Embryonic facial prominence (tissue), 1 donor: Measurements from ENCODE around the gene C17orf78.
"Not testable (repeated sequence)": the region's sequence is repeated elsewhere in the genome, so short reads cannot be mapped to it uniquely, and the experiment has no call there.

ENCODE experiments used
- DNase-seq: peaks from one replicate; pipeline ENCODE4 v3.0.0-alpha.2; 2016; ENCODE audit errors: extremely low spot score

The C17orf78 gene

DNA sequence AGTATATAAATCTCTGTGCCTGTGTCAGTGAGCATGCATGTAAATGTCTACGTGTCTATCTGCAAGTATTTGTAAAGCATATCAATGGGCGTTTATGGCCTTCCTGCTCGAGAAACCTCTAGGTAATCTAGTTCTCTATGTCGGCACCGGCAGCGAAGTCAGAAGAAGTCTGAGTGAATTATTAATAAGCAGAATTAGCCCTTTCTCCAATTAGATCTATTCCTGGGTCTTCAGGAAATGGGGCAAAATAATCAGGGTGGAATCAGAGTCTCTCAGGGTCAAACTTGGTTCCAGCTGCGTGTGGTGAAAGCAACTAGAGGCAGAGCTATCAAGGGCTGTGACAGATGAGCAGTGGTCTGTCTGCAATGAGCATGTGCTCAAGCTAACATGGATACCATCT is at the start of gene C17orf78:
Gene C17orf78 (plus strand): TSS at position 280 of the 400 bp plus-strand sequence. CDS start 108 bp downstream, at position 388.
- DNase-seq, result no peak

DNA sequence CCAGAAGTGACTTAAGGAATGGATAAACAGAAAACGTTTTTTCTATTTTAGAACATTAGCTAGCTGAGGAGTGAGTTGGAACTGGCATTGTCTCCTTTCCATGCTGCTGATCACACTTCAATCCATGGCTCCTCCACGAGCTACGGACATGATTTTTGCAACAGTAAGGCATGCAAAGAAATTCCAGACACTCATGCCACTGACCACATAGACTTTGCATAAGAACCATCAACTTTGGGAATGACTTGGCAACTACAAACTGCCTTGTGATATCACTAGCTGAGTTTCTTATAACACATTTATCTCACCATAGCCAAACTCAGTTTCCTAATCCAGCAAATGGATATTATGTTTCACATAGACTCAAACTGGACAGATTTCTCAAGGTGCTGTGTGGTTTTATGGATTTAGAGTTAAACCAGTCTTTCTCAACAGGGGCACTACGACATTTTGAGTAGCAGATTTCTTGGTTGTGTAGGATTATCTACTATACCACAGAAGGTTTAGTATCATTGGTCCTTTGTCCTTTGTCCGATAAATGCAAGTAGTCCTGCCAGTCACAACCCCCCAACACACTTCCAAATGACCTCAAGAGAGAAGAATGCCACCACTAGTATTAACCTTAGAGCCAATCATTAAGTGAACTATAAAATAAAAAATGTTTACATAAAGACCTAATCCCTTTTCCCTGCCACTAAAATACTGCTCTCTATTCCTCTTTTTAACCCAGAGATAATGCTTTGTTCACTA is 48.3 kb upstream of the C17orf78 start:
- DNase-seq, result no peak

DNA sequence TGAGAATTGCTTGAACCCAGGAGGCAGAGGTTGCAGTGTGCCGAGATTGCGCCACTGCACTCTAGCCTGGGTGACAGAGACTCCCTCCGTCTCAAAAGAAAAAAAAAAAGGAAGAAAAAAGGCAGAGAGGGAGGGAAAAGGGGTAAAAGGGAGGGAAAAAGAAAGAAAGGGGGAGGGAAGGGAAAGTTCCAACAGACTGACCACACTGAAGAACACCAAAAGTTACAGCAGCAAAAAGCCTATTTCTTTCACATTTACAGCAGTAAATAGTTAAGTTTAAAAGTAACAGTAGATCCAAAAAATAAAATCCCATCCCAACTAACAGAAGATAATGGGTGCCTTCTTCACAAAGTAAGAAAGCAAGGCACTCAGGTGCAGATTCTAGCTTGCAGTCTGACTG is 36.9 kb upstream of the C17orf78 start:
- DNase-seq, result no peak

DNA sequence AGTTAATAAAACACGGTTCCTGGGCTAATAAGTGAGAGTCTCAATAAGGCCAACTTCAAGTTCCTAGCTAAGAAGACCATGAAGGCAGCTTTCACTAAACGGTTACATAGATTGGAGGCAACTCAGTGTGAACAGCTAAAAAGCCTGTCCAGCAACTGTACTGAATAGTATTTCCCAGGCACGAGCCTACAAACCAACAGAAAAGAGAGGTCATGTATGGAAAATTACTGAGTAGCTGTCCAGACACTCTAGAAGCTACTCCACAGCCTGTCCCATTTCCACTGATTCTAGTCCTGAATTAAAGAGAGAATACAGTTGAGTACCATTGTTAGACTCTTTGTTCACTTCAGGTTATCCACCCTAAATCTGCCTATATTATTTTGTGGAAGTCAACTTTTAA is 36.5 kb upstream of the C17orf78 start:
- no peak for DNase-seq

DNA sequence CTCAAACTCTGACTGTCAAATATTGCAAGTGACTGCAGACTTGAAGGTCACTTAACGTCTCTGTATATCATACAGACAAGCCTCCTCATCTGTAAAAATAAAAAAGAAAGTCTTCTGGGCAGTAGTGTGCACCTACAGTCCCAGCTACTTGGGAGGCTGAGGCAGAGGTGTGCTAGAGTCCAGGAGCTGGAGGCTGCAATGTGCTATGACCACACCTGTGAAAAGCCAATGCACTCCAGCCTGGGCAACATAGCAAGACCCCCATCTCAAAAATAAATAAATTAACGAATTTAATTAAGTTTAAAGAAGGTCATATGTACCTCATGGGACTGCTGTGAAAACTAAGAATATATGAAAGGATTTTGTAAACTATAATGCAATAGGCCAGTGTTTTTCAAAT is 35.0 kb upstream of the C17orf78 start:
- DNase-seq, result no peak

DNA sequence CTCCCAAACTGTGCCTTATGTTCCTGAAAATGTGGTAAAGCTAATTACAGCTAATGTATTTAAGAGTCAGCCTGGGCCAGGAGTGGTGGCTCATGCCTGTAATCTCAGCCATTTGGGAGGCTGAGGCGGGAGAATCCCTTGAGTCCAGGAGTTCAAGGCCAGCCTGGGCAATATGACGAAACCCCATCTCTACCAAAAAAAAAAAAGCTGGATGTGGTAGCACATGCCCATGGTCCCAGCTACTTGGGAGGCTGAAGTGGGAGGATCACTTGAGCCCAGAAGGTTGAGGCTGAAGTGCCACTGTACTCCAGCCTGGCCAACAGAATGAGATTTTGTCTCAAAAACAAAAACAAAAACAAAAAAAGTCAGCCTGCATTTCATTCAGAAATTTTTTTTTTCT is 33.2 kb upstream of the C17orf78 start:
- DNase-seq, result no peak

DNA sequence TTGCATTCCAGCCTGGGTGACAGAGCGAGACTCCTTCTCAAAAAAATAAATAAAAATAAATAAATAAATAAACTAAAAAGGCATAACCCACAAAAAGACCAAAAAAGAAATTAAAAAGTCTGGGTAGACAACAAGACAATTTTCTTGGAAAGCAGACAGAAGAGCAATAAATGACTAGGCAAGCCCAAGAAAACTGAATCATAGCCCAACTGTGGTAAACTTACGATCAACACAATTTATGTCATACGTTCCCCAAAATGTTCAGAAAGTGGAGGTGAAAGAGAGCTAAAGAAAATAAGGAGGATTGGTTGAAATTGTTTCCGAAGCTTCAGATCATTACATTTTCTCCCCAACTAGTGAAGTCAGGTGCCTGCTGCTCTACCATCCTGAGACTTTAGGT is 31.3 kb upstream of the C17orf78 start:
- DNase-seq, result no peak

DNA sequence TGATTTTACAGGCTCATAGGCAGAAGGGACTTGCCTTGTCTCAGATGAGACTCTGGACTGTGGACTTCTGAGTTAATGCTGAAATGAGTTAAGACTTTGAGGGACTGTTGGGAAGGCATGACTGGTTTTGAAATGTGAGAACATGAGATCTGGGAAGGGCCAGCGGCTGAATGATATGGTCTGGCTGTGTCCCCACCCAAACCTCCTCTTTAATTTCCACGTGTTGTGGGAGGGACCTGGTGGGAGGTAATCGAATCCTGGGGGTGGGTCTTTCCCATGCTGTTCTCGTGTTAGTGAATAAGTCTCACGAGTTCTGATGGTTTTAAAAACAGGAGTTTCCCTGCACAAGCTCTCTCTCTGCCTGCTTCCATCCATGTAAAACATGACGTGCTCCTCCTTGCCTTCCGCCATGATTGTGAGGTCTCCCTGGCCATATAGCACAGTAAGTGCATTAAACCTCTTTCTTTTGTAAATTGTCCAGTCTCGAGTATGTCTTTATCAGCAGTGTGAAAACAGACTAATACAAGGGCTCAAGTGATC is 28.9 kb upstream of the C17orf78 start:
- DNase-seq, result not testable (repeated sequence)

DNA sequence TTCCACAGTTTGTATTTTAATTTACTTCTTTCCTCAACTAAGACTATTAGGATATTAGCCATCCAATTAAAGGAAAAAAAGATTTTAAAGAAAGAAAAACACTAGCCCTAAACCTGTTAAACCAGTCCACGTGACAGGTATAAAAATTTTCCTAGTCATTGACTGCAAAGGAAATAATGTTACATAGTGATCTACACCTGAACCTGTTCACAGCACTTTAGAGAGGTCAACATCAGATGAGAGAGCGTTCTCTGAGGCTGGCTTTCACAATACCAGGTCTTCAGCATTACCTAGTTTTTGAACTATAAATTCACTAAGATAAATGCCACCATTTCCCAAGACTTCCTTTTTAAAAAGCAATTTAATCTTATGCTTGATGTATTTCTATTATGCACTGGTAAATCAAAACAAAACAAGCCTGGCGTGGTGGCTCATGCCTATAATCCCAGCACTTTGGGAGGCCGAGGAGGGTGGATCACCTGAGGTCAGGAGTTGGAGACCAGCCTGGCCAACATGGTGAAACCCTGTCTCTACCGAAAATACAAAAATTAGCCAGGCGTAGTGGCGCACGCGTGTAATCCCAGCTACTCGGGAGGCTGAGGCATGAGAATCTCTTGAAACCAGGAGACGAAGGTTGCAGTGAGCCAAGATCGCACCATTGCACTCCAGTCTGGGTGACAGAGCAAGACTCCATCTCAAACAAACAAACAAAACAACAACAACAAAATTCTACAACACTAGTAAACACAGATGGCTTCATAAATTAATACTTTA is 18.8 kb upstream of the C17orf78 start:
- not testable (repeated sequence) for DNase-seq

DNA sequence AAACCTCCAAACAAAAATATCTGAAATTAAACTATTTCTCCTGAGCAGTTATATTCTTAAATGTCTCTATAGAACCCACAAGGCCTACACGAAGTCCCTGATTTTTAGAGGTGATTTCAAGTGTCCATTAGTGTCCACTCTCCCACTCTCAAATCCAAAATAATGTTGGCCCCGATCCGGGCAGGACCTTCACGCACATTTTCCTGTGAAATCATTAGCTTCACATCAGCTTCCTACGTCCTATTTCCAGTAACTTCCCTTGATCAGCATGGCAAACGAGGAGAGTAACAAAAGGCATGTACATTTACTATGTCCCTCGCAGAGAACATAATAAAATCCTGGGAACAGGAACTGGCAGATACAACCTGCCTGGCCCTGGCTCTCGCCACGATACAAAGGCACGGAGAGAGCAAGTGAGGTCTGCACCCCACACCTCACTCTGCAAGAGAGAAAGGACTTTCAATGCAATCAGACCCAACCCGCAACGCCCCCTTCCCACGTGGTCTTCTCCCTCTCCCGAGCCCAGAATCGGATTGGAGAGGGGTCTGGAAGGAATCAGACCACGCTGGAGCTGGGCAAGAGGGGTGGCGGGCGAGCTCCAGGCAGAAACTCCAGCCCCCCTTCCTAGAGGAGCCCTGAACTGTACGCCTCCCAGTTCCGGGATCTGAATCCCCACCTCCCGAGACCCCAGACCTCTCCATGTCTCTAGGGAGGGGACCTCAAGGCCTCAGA is 17.5 kb upstream of the C17orf78 start:
- peak; percentile 56 for DNase-seq

DNA sequence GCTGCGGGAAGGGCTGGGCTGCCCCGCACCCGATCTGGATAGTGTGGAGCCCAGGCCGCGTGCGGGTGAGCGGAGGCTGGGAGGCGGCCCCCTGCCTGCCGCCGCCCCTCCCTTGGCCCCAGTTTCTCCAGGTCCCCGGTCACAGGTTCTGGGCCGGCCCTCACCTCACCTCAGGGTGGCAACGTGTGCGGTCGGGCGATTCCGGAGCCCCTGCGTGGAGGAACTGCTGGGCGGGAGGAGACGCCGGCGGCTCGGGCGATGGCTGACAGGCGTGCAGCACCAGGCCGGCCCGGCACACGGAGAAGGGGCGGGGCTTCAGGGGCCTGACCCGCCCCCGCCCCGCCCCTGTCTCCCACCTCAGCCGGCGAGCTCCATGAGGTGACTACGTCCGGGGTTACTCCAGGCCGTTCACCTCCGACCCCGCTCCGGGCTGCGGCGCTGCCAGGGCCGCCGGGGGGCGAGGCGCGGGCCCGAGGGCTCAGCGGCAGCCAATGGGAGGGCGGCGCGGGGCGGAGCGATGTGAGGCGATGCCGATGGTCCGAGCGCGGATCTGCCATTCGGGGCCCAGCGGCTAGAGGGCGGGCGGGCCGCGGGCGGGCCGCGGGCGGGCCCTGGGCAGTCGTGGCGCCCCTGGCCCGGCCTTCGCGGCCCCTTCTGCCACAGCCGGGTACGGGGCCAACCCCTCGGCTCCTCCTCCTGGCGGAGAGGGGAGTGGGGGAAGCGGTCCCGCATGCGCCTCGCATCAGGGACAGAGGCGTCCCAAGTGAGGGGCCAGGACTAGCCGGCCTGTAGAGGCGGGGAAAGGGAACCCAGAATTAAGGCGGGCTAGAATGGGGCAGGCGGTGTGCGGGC is 16.7 kb upstream of the C17orf78 start:
- DNase-seq, result peak; percentile 31

DNA sequence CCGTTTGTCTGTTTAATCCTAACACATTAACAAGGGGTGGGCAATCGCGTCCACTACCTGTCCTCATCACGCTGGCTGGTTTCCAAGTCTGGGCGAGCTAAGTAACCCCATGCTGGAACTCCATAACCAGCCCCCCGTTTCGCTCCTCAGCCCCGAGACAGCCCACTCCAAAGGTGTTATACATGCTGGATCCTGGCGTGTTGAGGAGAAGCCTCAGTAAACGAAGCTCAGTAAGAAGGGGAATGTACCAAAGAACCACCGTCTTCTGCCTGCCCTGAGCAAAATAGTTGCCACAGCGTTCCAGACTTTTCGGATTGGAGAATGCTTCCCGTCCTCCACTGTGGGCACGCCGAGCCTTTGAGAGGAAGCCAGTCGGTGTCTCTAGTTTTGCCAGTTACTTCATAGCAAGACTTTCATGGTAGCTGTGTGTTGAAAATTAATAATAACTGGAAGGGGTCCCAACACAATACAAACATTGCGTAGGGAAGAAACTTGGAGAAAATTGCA is 16.1 kb upstream of the C17orf78 start:
- peak; percentile 22 for DNase-seq

DNA sequence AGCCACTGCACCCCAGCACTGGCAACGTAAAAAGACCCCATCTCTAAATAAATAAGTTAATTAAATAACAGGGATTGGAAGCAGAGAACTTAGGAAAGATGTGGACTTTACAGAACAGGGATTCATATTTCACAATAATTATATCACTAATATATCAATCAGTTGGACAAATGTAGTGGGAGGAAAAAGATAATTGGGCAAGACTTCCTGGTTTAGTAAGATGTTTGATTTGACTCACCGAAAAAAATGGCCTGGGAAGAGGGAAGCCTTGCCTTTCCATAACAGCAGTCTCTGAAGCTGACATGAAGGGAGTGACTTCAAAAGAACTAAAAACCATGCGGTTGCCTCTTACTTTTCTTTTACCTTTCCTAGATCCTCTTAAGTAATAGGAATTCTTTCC is 15.2 kb upstream of the C17orf78 start:
- DNase-seq, result no peak

DNA sequence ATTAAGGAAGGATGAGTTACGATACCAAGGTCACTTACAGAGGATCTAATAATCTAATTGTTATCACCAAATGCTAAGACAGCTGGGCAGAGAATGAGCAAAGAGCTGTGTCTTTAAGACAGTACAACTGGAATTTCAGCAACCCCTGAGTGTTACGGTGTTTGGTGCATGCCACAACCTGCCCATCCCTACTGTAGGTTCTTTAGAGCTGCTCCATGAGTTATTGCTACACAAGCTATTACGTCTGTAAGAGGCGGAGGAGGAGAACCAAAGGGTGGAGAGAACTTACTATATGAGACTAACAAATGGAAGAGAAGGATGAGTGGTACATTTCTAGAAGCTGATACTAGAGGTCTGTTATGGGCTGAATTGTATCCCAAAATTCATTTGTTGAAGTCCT is 14.2 kb upstream of the C17orf78 start:
- DNase-seq, result peak; percentile 12

DNA sequence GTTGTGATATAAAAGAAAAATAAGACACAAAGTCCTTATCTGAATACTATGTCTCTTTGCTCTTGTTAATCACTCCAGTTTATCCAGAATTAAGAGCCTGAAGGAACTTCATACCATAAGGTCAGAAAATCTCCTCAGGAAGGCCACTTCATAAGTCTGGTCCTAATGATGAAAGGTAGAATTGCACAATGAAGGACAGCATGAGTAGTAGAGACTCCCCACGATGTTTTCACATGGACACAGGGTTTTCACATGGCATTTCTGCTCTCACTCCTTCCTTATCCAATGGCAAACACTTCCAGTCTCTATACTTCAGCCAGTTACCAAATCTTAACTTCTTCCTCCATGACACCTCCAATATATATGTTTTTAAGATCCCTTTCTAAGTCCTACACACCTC is 10.2 kb upstream of the C17orf78 start:
- DNase-seq, result no peak

DNA sequence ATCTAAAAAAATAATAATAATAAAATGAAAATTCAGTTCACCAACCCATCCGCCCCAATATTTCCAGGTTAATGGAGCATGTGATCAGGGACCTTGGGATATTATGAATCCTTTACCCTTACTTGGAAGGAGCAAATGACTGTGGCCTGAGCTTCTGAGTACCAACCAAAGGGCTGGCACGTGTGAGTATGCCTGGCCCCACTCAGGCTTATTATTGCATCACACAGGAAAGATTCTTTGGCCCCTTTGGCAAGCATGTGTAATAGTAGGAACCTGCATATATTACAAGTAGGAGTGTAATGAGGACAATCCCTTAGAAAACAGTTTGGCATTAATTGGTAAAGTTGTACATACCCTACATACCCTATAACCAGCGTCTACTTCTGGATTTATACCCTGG is 7.2 kb upstream of the C17orf78 start:
- no peak for DNase-seq

DNA sequence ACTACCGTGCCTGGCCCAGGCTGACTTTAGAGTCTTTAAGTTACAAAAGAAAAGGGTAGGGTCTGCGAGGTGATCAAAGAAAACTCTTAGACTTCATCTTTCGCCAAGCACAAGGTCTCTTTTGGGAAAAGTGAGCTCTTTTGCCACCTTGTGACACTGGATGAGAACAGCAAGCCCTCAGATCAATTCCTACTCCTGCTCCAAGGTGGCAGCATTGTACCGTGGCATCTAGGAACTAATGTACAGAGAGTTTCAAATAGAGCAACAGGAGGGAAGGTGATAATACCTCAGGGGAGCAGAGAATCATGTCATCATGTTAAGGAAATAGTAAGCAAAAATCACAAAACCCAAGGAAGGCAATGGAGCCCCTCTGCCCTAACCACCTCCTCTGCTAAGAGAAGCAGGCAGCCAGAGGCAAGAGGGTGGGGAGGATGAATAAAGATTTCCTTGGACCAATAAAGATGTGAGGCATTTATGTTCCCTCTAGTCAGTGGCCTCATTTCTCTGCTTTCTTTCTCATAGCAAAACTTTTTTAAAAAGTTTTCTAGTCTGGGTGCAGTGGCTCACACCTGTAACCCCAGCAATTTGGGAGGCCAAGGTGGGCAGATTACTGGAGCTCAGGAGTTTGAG is 2.1 kb upstream of the C17orf78 start:
- DNase-seq, result no peak

DNA sequence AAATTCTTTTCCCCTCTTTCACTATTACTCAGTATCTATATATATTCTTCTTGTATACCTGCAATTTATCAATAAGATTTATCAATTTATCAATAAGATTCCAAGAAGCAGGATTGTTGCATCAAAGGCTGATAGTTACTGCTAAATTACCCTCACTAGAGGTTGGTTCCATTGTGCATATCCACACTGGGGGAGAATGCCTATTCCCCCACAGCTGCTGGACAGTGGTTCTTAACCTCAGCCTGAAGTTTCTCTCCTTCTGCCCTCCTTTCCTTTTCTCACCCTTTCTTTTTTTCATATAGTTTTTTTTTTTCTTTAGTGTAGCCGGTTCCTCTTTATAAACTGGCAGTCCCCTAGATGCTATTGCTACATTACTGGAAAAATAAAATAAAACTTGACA is 6.3 kb downstream of the C17orf78 start:
- no peak for DNase-seq

DNA sequence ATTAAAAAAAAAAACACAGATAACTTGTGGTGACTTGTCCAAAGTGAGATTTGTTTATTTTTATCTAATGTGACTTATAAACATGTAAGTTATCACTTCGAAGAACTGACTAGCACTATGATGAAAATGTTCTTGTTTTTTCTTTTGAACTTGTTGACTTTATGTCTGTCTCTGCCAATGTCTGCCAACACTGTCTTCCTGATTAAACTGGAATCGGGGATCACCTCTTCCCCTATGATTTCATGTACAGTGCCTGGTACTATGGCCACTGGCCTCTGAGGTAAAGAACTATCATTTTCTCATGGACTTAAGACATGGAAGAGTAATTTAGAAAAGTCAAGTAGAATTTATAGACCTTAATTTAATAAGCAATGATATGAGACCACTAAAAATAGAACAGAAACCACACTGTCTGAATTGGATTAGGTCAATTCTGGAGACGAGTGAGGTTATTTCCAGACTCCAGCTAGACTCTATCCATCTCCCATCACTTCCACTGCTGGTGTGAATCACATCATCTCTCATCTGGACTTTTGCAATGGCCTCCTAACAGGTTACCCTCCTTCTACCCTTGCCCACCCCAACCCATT is 8.9 kb downstream of the C17orf78 start:
- DNase-seq, result no peak

DNA sequence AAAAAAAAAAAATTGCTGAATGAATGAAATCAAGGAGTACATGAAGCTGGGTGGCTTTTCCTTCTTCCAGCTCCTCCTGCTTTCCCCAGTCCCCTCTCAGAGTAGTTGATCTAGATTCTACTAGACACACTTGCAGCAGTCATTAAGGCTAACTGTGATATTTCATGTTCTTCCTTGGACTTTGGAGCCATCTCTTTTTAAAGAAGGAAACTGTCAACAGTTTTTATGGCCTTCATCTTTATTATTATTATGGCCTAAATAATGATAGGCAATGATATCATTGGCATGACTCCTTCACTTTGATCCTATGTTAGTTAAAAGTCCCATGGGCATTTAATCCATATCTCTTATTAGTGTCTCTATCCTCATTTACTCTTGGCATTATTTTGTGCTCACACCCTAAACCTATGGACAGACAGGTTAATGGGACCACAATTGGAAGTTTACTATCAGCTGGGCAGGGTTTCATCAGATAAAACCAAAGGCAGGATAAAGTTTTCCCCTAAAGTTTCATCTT is 9.7 kb downstream of the C17orf78 start:
- no peak for DNase-seq
